ENCODE data around the gene TMEM178B.
"Not testable (repeated sequence)": the region's sequence is repeated elsewhere in the genome, so short reads cannot be mapped to it uniquely, and the experiment has no call there.

DNA sequence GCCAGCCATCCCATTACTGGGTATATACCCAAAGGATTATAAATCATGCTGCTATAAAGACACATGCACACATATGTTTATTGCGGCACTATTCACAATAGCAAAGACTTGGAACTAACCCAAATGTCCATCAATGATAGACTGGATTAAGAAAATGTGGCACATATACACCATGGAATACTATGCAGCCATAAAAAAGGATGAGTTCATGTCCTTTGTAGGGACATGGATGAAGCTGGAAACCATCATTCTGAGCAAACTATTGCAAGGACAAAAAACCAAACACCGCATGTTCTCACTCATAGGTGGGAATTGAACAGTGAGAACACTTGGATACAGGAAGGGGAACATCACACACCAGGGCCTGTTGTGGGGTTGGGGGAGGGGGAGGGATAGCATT, 15.6 kb downstream of the TMEM178B start:
- TF ChIP-seq ATF2 (IDR thresholded peaks at IDR 0.05; ENCODE audit: low read length); MEF2A (IDR thresholded peaks at IDR 0.05; ENCODE audit: insufficient read depth, low read depth, low read length); ZNF217 (IDR thresholded peaks at IDR 0.05); PAX8 (IDR thresholded peaks at IDR 0.05); CEBPB (IDR thresholded peaks at IDR 0.05; ENCODE audit: borderline replicate concordance in 1 of 2, low read depth in 2 of 2, low read length in 2 of 2); POLR2AphosphoS5 (IDR thresholded peaks at IDR 0.05; ENCODE audit: low read length); HDAC2 (IDR thresholded peaks at IDR 0.05); ZNF207 (IDR thresholded peaks at IDR 0.05; ENCODE audit: borderline replicate concordance); TAF1 (IDR thresholded peaks at IDR 0.05; ENCODE audit: borderline replicate concordance, low read depth, low read length); SRF (IDR thresholded peaks at IDR 0.05; ENCODE audit: low read depth in 2 of 2, low read length in 2 of 2); MXI1 (IDR thresholded peaks at IDR 0.05; ENCODE audit: low read depth, low read length); REST (IDR thresholded peaks at IDR 0.05; ENCODE audit: low read depth, low read length): not testable (repeated sequence)
- TF ChIP-seq, protein P1, sequence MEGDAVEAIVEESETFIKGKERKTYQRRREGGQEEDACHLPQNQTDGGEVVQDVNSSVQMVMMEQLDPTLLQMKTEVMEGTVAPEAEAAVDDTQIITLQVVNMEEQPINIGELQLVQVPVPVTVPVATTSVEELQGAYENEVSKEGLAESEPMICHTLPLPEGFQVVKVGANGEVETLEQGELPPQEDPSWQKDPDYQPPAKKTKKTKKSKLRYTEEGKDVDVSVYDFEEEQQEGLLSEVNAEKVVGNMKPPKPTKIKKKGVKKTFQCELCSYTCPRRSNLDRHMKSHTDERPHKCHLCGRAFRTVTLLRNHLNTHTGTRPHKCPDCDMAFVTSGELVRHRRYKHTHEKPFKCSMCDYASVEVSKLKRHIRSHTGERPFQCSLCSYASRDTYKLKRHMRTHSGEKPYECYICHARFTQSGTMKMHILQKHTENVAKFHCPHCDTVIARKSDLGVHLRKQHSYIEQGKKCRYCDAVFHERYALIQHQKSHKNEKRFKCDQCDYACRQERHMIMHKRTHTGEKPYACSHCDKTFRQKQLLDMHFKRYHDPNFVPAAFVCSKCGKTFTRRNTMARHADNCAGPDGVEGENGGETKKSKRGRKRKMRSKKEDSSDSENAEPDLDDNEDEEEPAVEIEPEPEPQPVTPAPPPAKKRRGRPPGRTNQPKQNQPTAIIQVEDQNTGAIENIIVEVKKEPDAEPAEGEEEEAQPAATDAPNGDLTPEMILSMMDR (IDR thresholded peaks at IDR 0.05 in 2 of 3, conservative IDR thresholded peaks at IDR 0.05 in 1 of 3; ENCODE audit: control insufficient read depth in 2 of 3, extremely low read depth in 1 of 3, insufficient read depth in 1 of 3, low read depth in 3 of 3, low read length in 3 of 3) = not testable (repeated sequence)

Measured in GM12878 (cell line).